Smooth muscle cell (in vitro differentiated cells): Measurements from ENCODE around the gene MED16. TPM values are rescaled to one million over a fixed set of nuclear protein-coding genes. Genes with fewer than 3 reads are reported as not detected.

Source experiments
- DNase-seq: peaks from one replicate; lab custom pipeline; 2025; ENCODE audit not compliant: unreplicated experiment; lab: John Stamatoyannopoulos, UW
- H2AFZ ChIP-seq: fragments of 200-600 bp; sonication (generic); 2 replicates; pipeline ENCODE4 v1.6.0; 2016; ENCODE audit warnings: antibody characterized with exemption, low read depth, mild to moderate bottlenecking
- H3F3A ChIP-seq: fragments of 200-600 bp; sonication (generic); 2 replicates; pipeline ENCODE4 v1.6.0; 2017; ENCODE audit warnings: antibody characterized with exemption, low read depth
- H3K27ac ChIP-seq: fragments of 200-600 bp; sonication (generic); 2 replicates; pipeline ENCODE4 v1.5.1; 2016; ENCODE audit warnings: low read depth, mild to moderate bottlenecking
- H3K27me3 ChIP-seq: fragments of 200-600 bp; sonication (generic); 2 replicates; pipeline ENCODE4 v1.6.1; 2016; ENCODE audit warnings: low read depth, mild to moderate bottlenecking
- H3K36me3 ChIP-seq: fragments of 200-600 bp; sonication (generic); 2 replicates; pipeline ENCODE4 v1.5.1; 2016; ENCODE audit warnings: low read depth
- H3K4me1 ChIP-seq: fragments of 200-600 bp; sonication (generic); 2 replicates; pipeline ENCODE4 v1.5.1; 2016; ENCODE audit warnings: low read depth
- H3K4me2 ChIP-seq: fragments of 200-600 bp; sonication (generic); 2 replicates; pipeline ENCODE4 v1.6.0; 2016; ENCODE audit warnings: mild to moderate bottlenecking
- H3K4me3 ChIP-seq: fragments of 200-600 bp; sonication (generic); 2 replicates; pipeline ENCODE4 v1.5.1; 2016; ENCODE audit warnings: mild to moderate bottlenecking
- H3K79me2 ChIP-seq: fragments of 200-600 bp; sonication (generic); 2 replicates; pipeline ENCODE4 v1.6.0; 2016; ENCODE audit warnings: low read depth, mild to moderate bottlenecking
- H3K9ac ChIP-seq: fragments of 200-600 bp; sonication (generic); 2 replicates; pipeline ENCODE4 v1.6.0; 2016; ENCODE audit warnings: low read depth
- H3K9me3 ChIP-seq: fragments of 200-600 bp; sonication (generic); replicated peaks from 2 replicates; pipeline ENCODE4 v1.5.1; 2016; ENCODE audit warnings: low read depth
- H4K20me1 ChIP-seq: fragments of 200-600 bp; sonication (generic); 2 replicates; pipeline ENCODE4 v1.6.0; 2016; ENCODE audit warnings: low read depth
- CTCF ChIP-seq: fragments of 200-600 bp; sonication (generic); IDR thresholded peaks from 2 replicates; pipeline ENCODE4 v1.5.1; 2017; ENCODE audit warnings: borderline replicate concordance, mild to moderate bottlenecking, antibody characterized with exemption; ENCODE audit not compliant: insufficient read depth, poor library complexity, severe bottlenecking
- WGBS: methylation state at CpG from one replicate; pipeline ENCODE4 v1.1.7; 2016; ENCODE audit warnings: low lambda C conversion rate; 5-methylcytosine and 5-hydroxymethylcytosine counted together
- polyA plus RNA-seq: library from polyadenylated mRNA; unstranded; fragments of >200 nt; fragmentation: Nextera tagmentation; extraction: Ambion mirVana; gene quantifications from 2 replicates; pipeline ENCODE4 v1.2.1, GENCODE V29; 2016
- total RNA-seq: library from RNA; depleted of rRNA; stranded (reverse); fragments of >200 nt; gene quantifications from 2 replicates; pipeline ENCODE4 v1.2.3, GENCODE V29; 2014

Gene MED16
- total and polyA plus RNA-seq, 2 experiments from 2014 or later = 25.2 to 87.1 TPM

- no peak overlapping the region for H3K4me2 ChIP-seq
- no peak overlapping the region for H3K4me3 ChIP-seq
- H3K79me2 ChIP-seq = peaks cover 43% of the 10 kb centered on the region
- H3K27me3 ChIP-seq = no peaks in the 10 kb centered on the region
- H3F3A ChIP-seq = no peaks in the 10 kb centered on the region
- no peaks in the 10 kb centered on the region for H3K9me3 ChIP-seq
- H2AFZ ChIP-seq = no peak overlapping the region
- H3K4me1 ChIP-seq = peaks cover 4% of the 10 kb centered on the region
- 96% methylated on average over 14 of the region's 14 CpGs for WGBS
- no peak for DNase-seq
- peaks cover 88% of the 10 kb centered on the region for H4K20me1 ChIP-seq
- no peak for TF ChIP-seq CTCF
- H3K9ac ChIP-seq = no peak overlapping the region
- H3K36me3 ChIP-seq = no peaks in the 10 kb centered on the region
- H3K27ac ChIP-seq = no peak overlapping the region
Measured at GRCh38 chr19:902446-903226, 9.6 kb upstream of the MED16 start.

GRCh38 chr19:902093-902370, 9.0 kb upstream of the MED16 start:
- H3F3A ChIP-seq = no peaks in the 10 kb centered on the region
- H3K27me3 ChIP-seq = no peaks in the 10 kb centered on the region
- WGBS = 85% methylated on average over 7 of the region's 7 CpGs
- H3K9me3 ChIP-seq = no peaks in the 10 kb centered on the region
- H3K9ac ChIP-seq = no peak overlapping the region
- H3K27ac ChIP-seq = no peak overlapping the region
- no peaks in the 10 kb centered on the region for H3K36me3 ChIP-seq
- H3K79me2 ChIP-seq = peaks cover 37% of the 10 kb centered on the region
- peaks cover 82% of the 10 kb centered on the region for H4K20me1 ChIP-seq
- peaks cover 4% of the 10 kb centered on the region for H3K4me1 ChIP-seq
- TF ChIP-seq CTCF = no peak
- H3K4me2 ChIP-seq = no peak overlapping the region
- H2AFZ ChIP-seq = no peak overlapping the region
- no peak for DNase-seq
- H3K4me3 ChIP-seq = no peak overlapping the region

- Histone ChIP-seq H3K4me2 (no peak overlapping the region), H3K27me3 (no peaks in the 10 kb centered on the region), H3K9ac (no peak overlapping the region), H3K9me3 (no peaks in the 10 kb centered on the region), H3K4me1 (peaks cover 4% of the 10 kb centered on the region), H3K79me2 (peaks cover 35% of the 10 kb centered on the region), H3F3A (no peaks in the 10 kb centered on the region), H4K20me1 (peaks cover 77% of the 10 kb centered on the region), H3K36me3 (no peaks in the 10 kb centered on the region), H2AFZ (no peak overlapping the region), H3K4me3 (no peak overlapping the region), H3K27ac (no peak overlapping the region)
- no peak for DNase-seq
- 93% methylated on average over 15 of the region's 27 CpGs for WGBS
- no peak for TF ChIP-seq CTCF
Measured at GRCh38 chr19:901216-902092, 8.5 kb upstream of the MED16 start.
